Prostate gland (tissue), 2 donors: ENCODE results near the gene OPN4.
A peak's percentile ranks its signal among the peaks of the same experiment; 100 is the strongest.

Source experiments
- POLR2A ChIP-seq: fragments of 450-650 bp; IDR thresholded peaks from one replicate; pipeline ENCODE4 v1.6.1; 2016; ENCODE audit warnings: antibody characterized with exemption, mild to moderate bottlenecking
- TF ChIP-seq, protein P1 (sequence below), 4 experiments: fragments of 200-600 bp in 2 of 4; fragments of 450-650 bp in 2 of 4; sonication (generic) in 2 of 4; IDR thresholded peaks; 1 replicate in 3 of 4; 2 replicates in 1 of 4; pipeline ENCODE4 v1.5.1; 2016 to 2019; ENCODE audit warnings: antibody characterized with exemption in 4 of 4, mild to moderate bottlenecking in 2 of 4, moderate library complexity in 2 of 4

DNA sequence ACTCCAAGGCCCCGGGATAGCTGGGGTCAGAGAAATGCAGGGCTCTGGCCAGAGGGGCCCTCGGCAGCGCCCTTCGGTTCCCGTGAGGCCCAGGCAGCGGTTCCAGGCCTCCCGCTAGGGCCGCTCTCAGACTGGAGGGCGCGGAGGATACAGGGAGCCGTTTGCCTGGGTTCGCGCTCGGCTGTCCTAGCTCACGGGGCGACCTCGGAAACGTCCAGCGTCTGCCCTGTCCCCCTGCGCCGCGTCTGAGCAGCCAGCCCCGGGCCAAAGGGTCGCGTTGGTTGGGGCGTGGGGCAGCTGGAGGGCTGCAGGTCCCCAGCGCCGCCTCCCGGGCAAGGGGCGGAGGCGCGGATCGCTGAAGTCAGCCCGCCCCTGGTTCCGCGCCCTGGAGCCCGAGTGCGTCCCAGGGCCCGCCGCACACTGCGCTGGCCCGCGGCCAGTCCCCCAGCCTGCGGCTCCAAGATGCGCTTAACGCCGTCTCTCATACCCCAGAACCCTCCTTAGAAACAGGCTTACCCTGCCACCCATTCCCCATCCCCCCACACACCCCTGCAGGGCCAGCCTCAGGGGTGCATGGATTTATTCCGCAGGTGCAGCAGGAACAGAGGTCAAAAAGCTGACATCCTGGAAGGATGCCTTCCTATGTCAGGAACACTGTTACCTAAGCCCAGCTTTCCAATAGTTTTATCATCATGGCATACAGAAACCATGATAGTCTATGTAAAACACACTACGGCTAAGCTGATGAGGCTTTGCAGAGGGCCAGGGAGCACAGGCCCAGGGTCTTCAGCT lies 22.1 kb upstream of the OPN4 start:
- TF ChIP-seq, protein P1, sequence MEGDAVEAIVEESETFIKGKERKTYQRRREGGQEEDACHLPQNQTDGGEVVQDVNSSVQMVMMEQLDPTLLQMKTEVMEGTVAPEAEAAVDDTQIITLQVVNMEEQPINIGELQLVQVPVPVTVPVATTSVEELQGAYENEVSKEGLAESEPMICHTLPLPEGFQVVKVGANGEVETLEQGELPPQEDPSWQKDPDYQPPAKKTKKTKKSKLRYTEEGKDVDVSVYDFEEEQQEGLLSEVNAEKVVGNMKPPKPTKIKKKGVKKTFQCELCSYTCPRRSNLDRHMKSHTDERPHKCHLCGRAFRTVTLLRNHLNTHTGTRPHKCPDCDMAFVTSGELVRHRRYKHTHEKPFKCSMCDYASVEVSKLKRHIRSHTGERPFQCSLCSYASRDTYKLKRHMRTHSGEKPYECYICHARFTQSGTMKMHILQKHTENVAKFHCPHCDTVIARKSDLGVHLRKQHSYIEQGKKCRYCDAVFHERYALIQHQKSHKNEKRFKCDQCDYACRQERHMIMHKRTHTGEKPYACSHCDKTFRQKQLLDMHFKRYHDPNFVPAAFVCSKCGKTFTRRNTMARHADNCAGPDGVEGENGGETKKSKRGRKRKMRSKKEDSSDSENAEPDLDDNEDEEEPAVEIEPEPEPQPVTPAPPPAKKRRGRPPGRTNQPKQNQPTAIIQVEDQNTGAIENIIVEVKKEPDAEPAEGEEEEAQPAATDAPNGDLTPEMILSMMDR (IDR thresholded peaks at IDR 0.05) = peak in 1 of 4 experiments; percentile 25
- TF ChIP-seq POLR2A = no peak
